Pancreas (tissue), 10 donors: Measurements from ENCODE around the gene PRKCE. TPM values are rescaled to one million over a fixed set of nuclear protein-coding genes. Genes with fewer than 3 reads are reported as not detected.
A peak's percentile ranks its signal among the peaks of the same experiment; 100 is the strongest.

Source experiments
- ATAC-seq, 4 donors: fragments of 200-7000 bp; cut with Tn5 transposase; one replicate each; pipeline versions ENCODE4 v1.8.0 to v1.9.1; 2020; ENCODE audit warnings: mild to moderate bottlenecking in 4 of 4, moderate library complexity in 4 of 4
- DNase-seq, 6 donors: peaks; one replicate each; pipeline ENCODE4 v3.0.0-alpha.2; 2020
- FAIRE-seq: peaks from 2 replicates; lab custom pipeline; 2012; peaks lifted over from hg19 to GRCh38; lab: Jason Lieb, UNC
- H3K27ac ChIP-seq, 4 donors: fragments of 200-600 bp; sonication (generic); 1 replicate in 3 of 4; 2 replicates in 1 of 4; pipeline versions ENCODE4 v1.5.0 to v1.8.0; 2020
- H3K27me3 ChIP-seq, 4 donors: fragments of 200-600 bp; one replicate each; pipeline ENCODE4 v1.8.0; 2021
- H3K36me3 ChIP-seq, 3 donors: fragments of 200-600 bp; sonication (generic) in 1 of 3; one replicate each; pipeline versions ENCODE4 v1.5.0 to v1.8.0; 2020 to 2021
- H3K4me1 ChIP-seq, 3 donors: fragments of 200-600 bp; one replicate each; pipeline ENCODE4 v1.8.0; 2021
- H3K4me3 ChIP-seq, 4 donors: fragments of 200-600 bp; sonication (generic) in 2 of 4; one replicate each; pipeline versions ENCODE4 v1.5.0 to v1.8.0; 2020 to 2021
- H3K9me3 ChIP-seq, 4 donors: fragments of 200-600 bp; one replicate each; pipeline ENCODE4 v1.8.0; 2021
- CTCF ChIP-seq, 4 donors: fragments of 200-600 bp; sonication (generic) in 3 of 4; IDR thresholded peaks; one replicate each; pipeline versions ENCODE4 v1.5.0 to v1.8.0; 2021; ENCODE audit warnings: antibody characterized with exemption in 4 of 4
- WGBS, 2 donors: extraction: QIAGEN DNeasy Blood & Tissue Kit; methylation state at CpG; one replicate each; pipeline ENCODE4 v1.1.7; 2013; 5-methylcytosine and 5-hydroxymethylcytosine counted together
- intact Hi-C, 3 donors: fragments of 100-400 bp; cut with DNase I; formaldehyde crosslinking; loops; one replicate each; pipeline versions ENCODE4 v1.11.1 to v1.14.2; 2022
- polyA plus RNA-seq, 2 donors: library from polyadenylated mRNA; stranded (reverse); fragments of 200-250 nt; gene quantifications; one replicate each; pipeline ENCODE4 v1.2.3, GENCODE V29; 2013
- total RNA-seq, 6 donors: library from RNA; stranded (reverse); fragmentation: NEBNext Ultra II Directional in 4 of 6; extraction: Animal tissue kit (Norgen Biotek cat#: 25700) in 4 of 6; gene quantifications; one replicate each; pipeline versions ENCODE4 v1.2.1 to v1.2.4, GENCODE V29; 2021 to 2023
- donor health status: healthy with polysubstance abuse.
- donor health status: DM: no; HTN: no; CAD: no; lungs with moderate emphysema.
- donor health status: DM: no; HTN: no; CAD: no.
- donor health status: control.
- donor health status: control.
- donor health status: Bipolar disorder and iron deficiency.
- donor health status: DM: yes; HTN: yes; CAD: no.
- donor health status: DM: no; HTN: no; CAD: no.
- donor health status: DM: no; HTN: no; CAD: no.
- donor health status: DM: yes; HTN: yes; CAD: no.

The PRKCE gene
- total and polyA plus RNA-seq, 8 donors: 4.0 to 19.4 (median 10.0) TPM

- no peak for TF ChIP-seq CTCF (IDR thresholded peaks at IDR 0.05)
- 36 to 45% methylated on average over 5 of the region's 5 CpGs for WGBS, 2 donors
- no peak for DNase-seq
- no peak for ATAC-seq
- Histone ChIP-seq H3K4me1 (peaks cover 0 to 8% (median 5%) of the 10 kb centered on the region in 3 donors), H3K27ac (no peak overlapping the region), H3K27me3 (no peaks in the 10 kb centered on the region), H3K9me3 (no peaks in the 10 kb centered on the region), H3K4me3 (no peak overlapping the region), H3K36me3 (no peaks in the 10 kb centered on the region)
- FAIRE-seq: no peak
- intact Hi-C loops: loop anchor here (5.0 to 10.0 kb wide), 4 partner anchors 142 to 302 kb away; no protein-coding TSS in a partner anchor
Observed at GRCh38 chr2:45936623-45936979, 285.1 kb downstream of the PRKCE start.

DNA sequence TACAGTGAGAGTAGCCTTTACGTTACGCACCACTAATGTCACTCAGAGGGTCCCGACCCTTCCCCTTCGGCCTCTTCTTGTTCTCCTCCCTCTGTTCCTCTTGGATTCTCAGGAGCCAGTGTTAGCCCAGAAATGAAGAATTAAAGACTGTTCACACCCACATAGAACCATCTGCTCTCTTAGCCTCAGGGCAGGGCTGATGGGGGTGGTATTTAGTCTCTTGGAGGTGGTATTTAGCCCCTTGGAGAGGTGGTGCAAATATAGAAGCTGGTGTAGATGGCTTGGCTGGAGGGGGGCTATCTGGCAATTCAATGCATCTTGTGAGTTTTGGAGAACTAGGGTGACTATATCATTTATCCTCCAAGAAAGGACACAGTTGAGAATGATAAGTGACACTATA, 286.5 kb downstream of the PRKCE start:
- no peak overlapping the region for H3K27ac ChIP-seq
- no peak for ATAC-seq
- WGBS, 2 donors: 93 to 95% methylated on average over 4 of the region's 4 CpGs
- no peak overlapping the region for H3K4me3 ChIP-seq
- H3K27me3 ChIP-seq: no peaks in the 10 kb centered on the region
- no peaks in the 10 kb centered on the region for H3K9me3 ChIP-seq
- no peaks in the 10 kb centered on the region for H3K36me3 ChIP-seq
- no peak for FAIRE-seq
- DNase-seq: no peak
- intact Hi-C loops: loop anchor here (5.0 to 10.0 kb wide), 4 partner anchors 143 to 303 kb away; no protein-coding TSS in a partner anchor
- H3K4me1 ChIP-seq: peaks cover 0 to 8% (median 5%) of the 10 kb centered on the region in 3 donors
- TF ChIP-seq CTCF (IDR thresholded peaks at IDR 0.05): no peak

GRCh38 chr2:45938649-45939511, 287.4 kb downstream of the PRKCE start:
- peaks cover 0 to 8% (median 5%) of the 10 kb centered on the region in 3 donors for H3K4me1 ChIP-seq
- TF ChIP-seq CTCF (IDR thresholded peaks at IDR 0.05): no peak
- peak; percentile 82 to 88 (median 86) for ATAC-seq
- H3K4me3 ChIP-seq: no peak overlapping the region
- WGBS, 2 donors: 32 to 49% methylated on average over 13 of the region's 13 CpGs
- H3K27me3 ChIP-seq: no peaks in the 10 kb centered on the region
- no peaks in the 10 kb centered on the region for H3K36me3 ChIP-seq
- intact Hi-C loops: loop anchor here (5.0 to 10.0 kb wide), 4 partner anchors 144 to 304 kb away; no protein-coding TSS in a partner anchor
- no peak for FAIRE-seq
- peak overlapping the region in 3 of 4 donors; percentile 11 to 69 (median 64) for H3K27ac ChIP-seq
- no peaks in the 10 kb centered on the region for H3K9me3 ChIP-seq
- DNase-seq: peak in 5 of 6 donors; percentile 63 to 75 (median 72)

DNA sequence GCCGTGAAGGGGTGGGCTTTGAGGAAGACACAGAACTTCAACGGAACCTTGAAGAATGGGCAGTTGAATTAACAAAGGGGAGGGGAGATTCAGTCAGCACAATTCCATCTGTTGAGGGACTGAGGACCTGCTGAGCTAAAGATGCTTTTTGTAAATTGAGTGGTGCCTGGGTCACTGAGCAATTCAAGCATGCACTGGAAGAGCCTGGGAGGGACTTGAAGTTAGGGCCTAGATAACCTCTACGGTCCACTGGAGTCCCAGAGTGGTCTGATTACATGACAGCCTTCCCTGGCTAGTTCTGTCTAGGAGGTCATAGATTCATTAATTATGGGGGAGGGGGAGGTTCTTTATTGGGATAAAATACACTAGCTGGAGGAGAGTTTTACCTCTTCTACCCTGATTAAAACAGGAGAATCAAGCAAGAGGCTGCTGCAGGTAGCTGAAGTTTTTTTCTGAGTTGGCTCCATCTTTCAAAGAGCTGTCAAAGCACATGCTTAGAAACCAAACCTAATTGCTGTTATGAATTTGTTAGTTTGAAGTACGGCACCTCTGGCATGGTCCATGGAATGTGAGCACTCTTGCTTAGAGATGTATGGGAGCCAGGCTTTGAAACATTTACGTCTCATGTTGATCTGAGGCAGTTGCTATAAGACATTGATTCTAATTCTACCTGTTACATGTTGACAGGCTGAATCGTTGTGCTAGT, 290.2 kb downstream of the PRKCE start:
- FAIRE-seq (no peak), DNase-seq (no peak), ATAC-seq (no peak)
- 76 to 80% methylated on average over 6 of the region's 6 CpGs for WGBS, 2 donors
- Histone ChIP-seq H3K27me3 (no peaks in the 10 kb centered on the region), H3K9me3 (no peaks in the 10 kb centered on the region), H3K27ac (no peak overlapping the region), H3K36me3 (no peaks in the 10 kb centered on the region), H3K4me3 (no peak overlapping the region), H3K4me1 (peaks cover 0 to 3% (median 0%) of the 10 kb centered on the region in 3 donors)
- no peak for TF ChIP-seq CTCF (IDR thresholded peaks at IDR 0.05)
- intact Hi-C loops: no loop called here
